GM12892 (cell line): ENCODE data around the gene POSTN.

Experiments used
- POLR2A ChIP-seq: IDR thresholded peaks from 2 replicates; pipeline ENCODE4 v1.6.1; 2011; ENCODE audit warnings: low read depth, low read length, control low read depth
- POLR2AphosphoS5 ChIP-seq: IDR thresholded peaks from 2 replicates; pipeline ENCODE4 v1.6.1; 2011; ENCODE audit warnings: low read depth, low read length, control low read depth

DNA sequence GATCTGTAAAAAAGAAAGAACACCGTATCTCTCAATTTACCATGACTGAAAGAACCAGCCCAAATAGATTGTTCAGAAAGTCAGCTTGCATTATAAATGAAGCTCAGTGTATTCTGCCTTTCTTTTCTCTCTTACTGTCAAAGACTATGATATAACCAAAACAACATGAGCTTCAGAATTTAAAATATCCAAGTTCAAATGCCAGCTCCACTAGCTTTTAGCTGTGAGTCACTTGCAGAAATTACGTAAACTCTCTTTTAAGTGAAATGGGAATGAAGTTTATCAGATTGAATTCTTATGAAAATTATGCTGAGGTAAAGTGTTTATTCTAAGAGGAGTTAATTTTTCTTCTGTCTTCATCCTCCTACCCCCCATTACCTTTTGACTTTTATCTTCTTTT, 20.0 kb upstream of the POSTN start:
- TF ChIP-seq POLR2A = no peak
- no peak for TF ChIP-seq POLR2AphosphoS5
